HepG2 (cell line): ENCODE measurements around the gene GMEB2. TPM values are rescaled to one million over a fixed set of nuclear protein-coding genes. Genes with fewer than 3 reads are reported as not detected.

Experiments used
- ASH2L ChIP-seq: fragments of 300-600, 200-600 bp; sonication (generic); IDR thresholded peaks from 2 replicates; pipeline ENCODE4 v1.7.0; 2017; ENCODE audit warnings: low read depth, mild to moderate bottlenecking, moderate library complexity, mixed read lengths, low read length; ENCODE audit not compliant: insufficient read length
- DMAP1 ChIP-seq: IDR thresholded peaks from 2 replicates; pipeline ENCODE4 v1.6.1; 2016
- FOSL1 ChIP-seq: sonication (generic); formaldehyde crosslinking; IDR thresholded peaks from 2 replicates; pipeline ENCODE4 v1.9.0; 2021; ENCODE audit warnings: missing genetic modification reagents, borderline replicate concordance
- FOXP4 ChIP-seq: sonication (generic); formaldehyde crosslinking; IDR thresholded peaks from 2 replicates; pipeline ENCODE4 v1.4.0; 2020; ENCODE audit warnings: missing genetic modification reagents
- PCBP2 ChIP-seq: fragments of 200-400 bp; formaldehyde crosslinking; optimal IDR thresholded peaks from 2 replicates; pipeline ENCODE3; 2018; ENCODE audit warnings: low read length, low read depth; ENCODE audit not compliant: poor library complexity, severe bottlenecking
- PRDM15 ChIP-seq: sonication (generic); formaldehyde crosslinking; IDR thresholded peaks from 2 replicates; pipeline ENCODE4 v1.4.0; 2020; ENCODE audit warnings: missing genetic modification reagents
- YEATS4 ChIP-seq: sonication (generic); formaldehyde crosslinking; IDR thresholded peaks from 2 replicates; pipeline ENCODE4 v1.4.0; 2020; ENCODE audit warnings: missing genetic modification reagents, borderline replicate concordance
- ZBTB20 ChIP-seq: sonication (generic); formaldehyde crosslinking; IDR thresholded peaks from 2 replicates; pipeline ENCODE4 v1.8.1; 2023; ENCODE audit warnings: missing genetic modification reagents, low read depth, mild to moderate bottlenecking, borderline replicate concordance
- ZMAT3 ChIP-seq: sonication (generic); formaldehyde crosslinking; conservative IDR thresholded peaks from 2 replicates; pipeline ENCODE4 v1.7.0; 2021; ENCODE audit warnings: missing genetic modification reagents
- ZMAT5 ChIP-seq: sonication (generic); formaldehyde crosslinking; IDR thresholded peaks from 2 replicates; pipeline ENCODE4 v1.5.0; 2020; ENCODE audit warnings: mild to moderate bottlenecking, low read depth, missing genetic modification reagents, borderline replicate concordance
- ZNF282 ChIP-seq: fragments of 450-650 bp; IDR thresholded peaks from 2 replicates; pipeline ENCODE4 v1.6.1; 2018; ENCODE audit not compliant: partially characterized antibody
- ZNF609 ChIP-seq: sonication (generic); formaldehyde crosslinking; IDR thresholded peaks from 2 replicates; pipeline ENCODE4 v1.4.0; 2020; ENCODE audit warnings: mild to moderate bottlenecking, missing genetic modification reagents, borderline replicate concordance
- polyA plus RNA-seq, 8 experiments: library from polyadenylated mRNA; depleted of rRNA in 3 of 8; stranded (reverse) in 7 of 8; unstranded in 1 of 8; fragments of >200 nt; fragmentation: Illumina TruSeq in 4 of 8; extraction: Trizol in 4 of 8; gene quantifications; 2 replicates each; pipeline versions ENCODE4 v1.2.1 to v1.2.3, GENCODE V29; 2011 to 2016; ENCODE audit warnings: low read depth in 4 of 8, missing spikeins in 1 of 8, mixed read lengths in 1 of 8; ENCODE audit not compliant: insufficient read depth in 1 of 8
- total RNA-seq, 5 experiments: library from RNA; depleted of rRNA; stranded (reverse); fragments of >200 nt; fragmentation: Illumina TruSeq; extraction: Trizol; gene quantifications; 2 replicates each; pipeline ENCODE4 v1.2.3, GENCODE V29; 2016; ENCODE audit warnings: low read depth in 1 of 5

The GMEB2 gene
- total and polyA plus RNA-seq, 2 of the 13 experiments (the other 11 are each of a cell fraction or from before 2014, with no cell fraction given): 10.6 to 12.4 TPM

GRCh38 chr20:63574829-63575743, 51.8 kb downstream of the GMEB2 start (continued):
- TF ChIP-seq ZMAT5 (CRISPR knock-in tag) (no peak), ZNF282 (no peak), YEATS4 (CRISPR knock-in tag) (no peak), ZMAT3 (CRISPR knock-in tag) (0 out of 2 replicates have a peak, but pooled peaks have one; percentile 16), PRDM15 (no peak), ASH2L (no peak), ZBTB20 (no peak), PCBP2 (no peak), FOXP4 (CRISPR knock-in tag) (no peak), DMAP1 (CRISPR knock-in tag) (0 out of 2 replicates have a peak, but pooled peaks have one; percentile 61), ZNF609 (CRISPR knock-in tag) (no peak), FOSL1 (CRISPR knock-in tag) (no peak)
